H1 (cell line): ENCODE measurements around the gene NOTCH2. TPM values are rescaled to one million over a fixed set of nuclear protein-coding genes. Genes with fewer than 3 reads are reported as not detected.

Source experiments
- CTCF ChIA-PET: fragments of 300-600 bp; sonication (Branson Sonifier 250); formaldehyde crosslinking; loops from one replicate; lab custom pipeline; 2021; ENCODE audit not compliant: partially characterized antibody; lab: Charles Lee
- POLR2A ChIA-PET: fragments of 300-600 bp; sonication (Branson Sonifier 250); formaldehyde crosslinking; loops from one replicate; lab custom pipeline; 2021; ENCODE audit warnings: inconsistent platforms; ENCODE audit not compliant: partially characterized antibody; lab: Charles Lee
- DNase-seq, 2 experiments: peaks; one replicate each; pipeline versions ENCODE4 v3.0.0 to v3.0.0-alpha.2; 2010 to 2022; ENCODE audit warnings: low spot score in 2 of 2, low read depth in 1 of 2, mixed read lengths in 1 of 2
- FAIRE-seq: peaks from 2 replicates; lab custom pipeline; 2011; peaks lifted over from hg19 to GRCh38; lab: Jason Lieb, UNC
- H2AFZ ChIP-seq: 2 replicates; pipeline ENCODE4 v1.8.1; 2012; ENCODE audit warnings: low read length, inconsistent platforms
- H2AK5ac ChIP-seq: 2 replicates; pipeline ENCODE4 v1.6.1; 2013; ENCODE audit warnings: low read depth, low read length
- H2BK120ac ChIP-seq: replicated peaks from 2 replicates; pipeline ENCODE3; 2013; ENCODE audit warnings: low read depth, low read length, inconsistent platforms
- H2BK12ac ChIP-seq: 2 replicates; pipeline ENCODE4 v1.6.1; 2013; ENCODE audit warnings: low read depth, low read length
- H2BK15ac ChIP-seq: 2 replicates; pipeline ENCODE4 v1.6.1; 2013; ENCODE audit warnings: low read length
- H2BK20ac ChIP-seq: 2 replicates; pipeline ENCODE4 v1.6.1; 2013; ENCODE audit warnings: low read length
- H2BK5ac ChIP-seq: 2 replicates; pipeline ENCODE4 v1.6.1; 2013; ENCODE audit warnings: low read depth, low read length
- H3K14ac ChIP-seq: 2 replicates; pipeline ENCODE4 v1.6.1; 2013; ENCODE audit warnings: inconsistent platforms; ENCODE audit not compliant: insufficient read length
- H3K18ac ChIP-seq: 2 replicates; pipeline ENCODE4 v1.6.1; 2013; ENCODE audit warnings: low read length; ENCODE audit errors: extremely low read depth
- H3K23ac ChIP-seq: 2 replicates; pipeline ENCODE4 v1.6.1; 2013; ENCODE audit warnings: inconsistent platforms; ENCODE audit not compliant: insufficient read length
- H3K23me2 ChIP-seq: 2 replicates; pipeline ENCODE4 v1.6.1; 2013; ENCODE audit warnings: low read depth, low read length
- H3K27ac ChIP-seq: 2 replicates; pipeline ENCODE4 v1.6.1; 2011; ENCODE audit warnings: low read depth, low read length, inconsistent platforms
- H3K27me3 ChIP-seq, 4 experiments: replicated peaks in 1 of 4; 1 replicate in 1 of 4; 2 replicates in 3 of 4; pipeline versions ENCODE4 v1.6.1 to v1.8.1; 2011 to 2013; ENCODE audit warnings: low read length in 3 of 4, mild to moderate bottlenecking in 3 of 4, inconsistent platforms in 2 of 4, mixed read lengths in 2 of 4, moderate library complexity in 1 of 4; ENCODE audit not compliant: control insufficient read depth in 3 of 4, insufficient read depth in 3 of 4; ENCODE audit errors: extremely low read depth in 1 of 4
- H3K36me3 ChIP-seq, 4 experiments: 2 replicates each; pipeline versions ENCODE4 v1.6.1 to v1.8.1; 2011 to 2013; ENCODE audit warnings: mild to moderate bottlenecking in 4 of 4, low read length in 3 of 4, moderate library complexity in 2 of 4, control low read depth in 1 of 4, inconsistent platforms in 1 of 4; ENCODE audit not compliant: insufficient read depth in 4 of 4, control insufficient read depth in 2 of 4
- H3K4ac ChIP-seq: replicated peaks from 2 replicates; pipeline ENCODE3; 2013; ENCODE audit warnings: low read length, low read depth, mixed read lengths, inconsistent platforms; ENCODE audit not compliant: insufficient read length
- H3K4me1 ChIP-seq, 4 experiments: replicated peaks in 1 of 4; 1 replicate in 1 of 4; 2 replicates in 3 of 4; pipeline versions ENCODE4 v1.6.1 to v1.8.1; 2011 to 2013; ENCODE audit warnings: low read length in 3 of 4, inconsistent platforms in 2 of 4, mixed read lengths in 1 of 4; ENCODE audit not compliant: insufficient read depth in 4 of 4, control insufficient read depth in 3 of 4
- H3K4me2 ChIP-seq, 2 experiments: 2 replicates each; pipeline versions ENCODE4 v1.6.1 to v1.8.1; 2011 to 2013; ENCODE audit warnings: low read depth in 2 of 2, low read length in 2 of 2, control low read depth in 1 of 2, inconsistent platforms in 1 of 2, mild to moderate bottlenecking in 1 of 2; ENCODE audit not compliant: insufficient read depth in 1 of 2
- H3K4me3 ChIP-seq, 4 experiments: fragments of 200-600, 300-600 bp in 1 of 4; sonication (generic), shearing (Covaris generic), sonication (Bioruptor Twin) in 1 of 4; 2 replicates each; pipeline versions ENCODE4 v1.5.1 to v1.8.1; 2011 to 2016; ENCODE audit warnings: low read length in 4 of 4, low read depth in 3 of 4, control low read depth in 2 of 4, inconsistent platforms in 2 of 4, mild to moderate bottlenecking in 2 of 4, mixed read lengths in 1 of 4, moderate library complexity in 1 of 4; ENCODE audit not compliant: insufficient read depth in 2 of 4; ENCODE audit errors: extremely low read depth in 1 of 4
- H3K56ac ChIP-seq: replicated peaks from 2 replicates; pipeline ENCODE3; 2013; ENCODE audit warnings: low read depth, mild to moderate bottlenecking, mixed read lengths, low read length, inconsistent platforms; ENCODE audit not compliant: insufficient read length
- H3K79me1 ChIP-seq: 2 replicates; pipeline ENCODE4 v1.6.1; 2013; ENCODE audit warnings: low read depth, low read length, control low read depth
- H3K79me2 ChIP-seq, 2 experiments: 2 replicates each; pipeline versions ENCODE4 v1.6.1 to v1.8.1; 2012 to 2013; ENCODE audit warnings: low read length in 2 of 2, mild to moderate bottlenecking in 2 of 2, inconsistent platforms in 1 of 2; ENCODE audit not compliant: insufficient read depth in 2 of 2, control insufficient read depth in 1 of 2
- H3K9ac ChIP-seq, 4 experiments: replicated peaks in 1 of 4; 1 replicate in 1 of 4; 2 replicates in 3 of 4; pipeline versions ENCODE4 v1.6.1 to v1.8.1; 2011 to 2013; ENCODE audit warnings: low read depth in 3 of 4, low read length in 3 of 4, control low read depth in 2 of 4, mild to moderate bottlenecking in 2 of 4, moderate library complexity in 2 of 4, inconsistent platforms in 1 of 4; ENCODE audit errors: extremely low read depth in 1 of 4
- H3K9me3 ChIP-seq, 2 experiments: 2 replicates each; pipeline versions ENCODE4 v1.6.1 to v1.8.1; 2012 to 2013; ENCODE audit warnings: mild to moderate bottlenecking in 2 of 2, moderate library complexity in 2 of 2, control low read depth in 1 of 2, inconsistent platforms in 1 of 2, low read depth in 1 of 2, low read length in 1 of 2, mixed read lengths in 1 of 2; ENCODE audit not compliant: insufficient read depth in 2 of 2
- H4K20me1 ChIP-seq, 2 experiments: replicated peaks in 1 of 2; 2 replicates each; pipeline versions ENCODE3 to v1.8.1; 2011 to 2013; ENCODE audit warnings: inconsistent platforms in 2 of 2, low read length in 2 of 2, mild to moderate bottlenecking in 1 of 2; ENCODE audit not compliant: insufficient read depth in 2 of 2, control insufficient read depth in 1 of 2
- H4K5ac ChIP-seq: 2 replicates; pipeline ENCODE4 v1.6.1; 2013; ENCODE audit warnings: low read length, low read depth, mixed read lengths, inconsistent platforms; ENCODE audit not compliant: insufficient read length
- H4K8ac ChIP-seq: 2 replicates; pipeline ENCODE4 v1.8.0; 2013; ENCODE audit warnings: mild to moderate bottlenecking, moderate library complexity, low read length, inconsistent platforms; ENCODE audit not compliant: insufficient read depth; ENCODE audit errors: extremely low read depth
- H4K91ac ChIP-seq: replicated peaks from 2 replicates; pipeline ENCODE3; 2013; ENCODE audit warnings: low read length, mixed read lengths, inconsistent platforms; ENCODE audit not compliant: insufficient read length
- BACH1 ChIP-seq: IDR thresholded peaks from 2 replicates; pipeline ENCODE4 v1.6.1; 2012; ENCODE audit warnings: low read length, improper control_type of control experiment
- CBX5 ChIP-seq: fragments of 300-800, 300-1000 bp; sonication (generic); IDR thresholded peaks from 2 replicates; pipeline ENCODE4 v1.7.1; 2016; ENCODE audit warnings: antibody characterized with exemption, low read length, low read depth
- CHD2 ChIP-seq: IDR thresholded peaks from 2 replicates; pipeline ENCODE4 v1.6.1; 2012; ENCODE audit warnings: low read length, improper control_type of control experiment
- EZH2 ChIP-seq: fragments of 200-600 bp; sonication (generic); IDR thresholded peaks from 2 replicates; pipeline ENCODE4 v1.7.1; 2012; ENCODE audit warnings: low read depth, mild to moderate bottlenecking, moderate library complexity, low read length, inconsistent platforms; ENCODE audit not compliant: severe bottlenecking
- HDAC6 ChIP-seq: IDR thresholded peaks from one replicate; pipeline ENCODE4 v1.7.1; 2012; ENCODE audit warnings: low read depth, mild to moderate bottlenecking, inconsistent platforms, low read length, moderate library complexity
- JUND ChIP-seq: IDR thresholded peaks from 2 replicates; pipeline ENCODE4 v1.6.1; 2011; ENCODE audit warnings: mild to moderate bottlenecking, improper control_type of control experiment, low read length
- RAD21 ChIP-seq, 2 experiments: IDR thresholded peaks in 1 of 2; conservative IDR thresholded peaks in 1 of 2; 2 replicates each; pipeline ENCODE4 v1.6.1; 2011; ENCODE audit warnings: low read depth in 2 of 2, low read length in 2 of 2, improper control_type of control experiment in 1 of 2, inconsistent platforms in 1 of 2, mild to moderate bottlenecking in 1 of 2, moderate library complexity in 1 of 2
- RBBP5 ChIP-seq: IDR thresholded peaks from 2 replicates; pipeline ENCODE4 v1.7.1; 2012; ENCODE audit warnings: low read depth, mild to moderate bottlenecking, inconsistent platforms, low read length, moderate library complexity, borderline replicate concordance
- RNF2 ChIP-seq: fragments of 200-900, 300-1000 bp; sonication (generic); IDR thresholded peaks from 2 replicates; pipeline ENCODE4 v1.7.1; 2016; ENCODE audit warnings: borderline replicate concordance, low read depth, mild to moderate bottlenecking, antibody characterized with exemption, low read length; ENCODE audit not compliant: poor library complexity, severe bottlenecking; ENCODE audit errors: missing control alignments
- RXRA ChIP-seq: IDR thresholded peaks from 2 replicates; pipeline ENCODE4 v1.6.1; 2011; ENCODE audit warnings: low read depth, mild to moderate bottlenecking, low read length, moderate library complexity; ENCODE audit not compliant: insufficient read depth
- SP2 ChIP-seq: IDR thresholded peaks from 2 replicates; pipeline ENCODE4 v1.6.1; 2012; ENCODE audit warnings: mild to moderate bottlenecking, low read length, inconsistent platforms
- SP4 ChIP-seq: IDR thresholded peaks from 2 replicates; pipeline ENCODE4 v1.6.1; 2012; ENCODE audit warnings: low read length, inconsistent platforms
- SUZ12 ChIP-seq: fragments of 200-600 bp; sonication (generic); IDR thresholded peaks from 2 replicates; pipeline ENCODE4 v1.6.1; 2012; ENCODE audit warnings: mild to moderate bottlenecking, inconsistent platforms, low read length, moderate library complexity, mixed read lengths
- WGBS, 2 experiments: shearing (Covaris generic) in 1 of 2; methylation state at CpG; one replicate each; pipeline versions ENCODE4 v1.1.6 to v1.1.7; 2013 to 2015; ENCODE audit warnings: low lambda C conversion rate in 2 of 2, mixed read lengths in 2 of 2, inconsistent platforms in 1 of 2, low coverage in 1 of 2, missing lambda C conversion rate in 1 of 2; ENCODE audit not compliant: insufficient replicate concordance in 2 of 2, insufficient coverage in 1 of 2, insufficient read length in 1 of 2; ENCODE audit errors: extremely low coverage in 1 of 2, missing lambda C conversion rate in 1 of 2; 5-methylcytosine and 5-hydroxymethylcytosine counted together
- polyA plus RNA-seq, 7 experiments: library from polyadenylated mRNA; depleted of rRNA in 3 of 7; stranded (reverse) in 5 of 7; unstranded in 2 of 7; fragments of >200 nt in 5 of 7; fragments of 200-250 nt in 2 of 7; gene quantifications; 1 replicate in 5 of 7; 2 replicates in 1 of 7; 4 replicates in 1 of 7; pipeline versions ENCODE4 v1.2.1 to v1.2.3, GENCODE V29; 2011 to 2013; ENCODE audit warnings: missing spikeins in 2 of 7, mixed read lengths in 2 of 7
- total RNA-seq: library from RNA; stranded (reverse); fragmentation: NEBNext Ultra II Directional; extraction: Animal tissue kit (Norgen Biotek cat#: 25700); gene quantifications from 2 replicates; pipeline ENCODE4 v1.2.1, GENCODE V29; 2021

Gene NOTCH2
- total and polyA plus RNA-seq, 2 of the 8 experiments (the other 6 are each of a cell fraction or from before 2014, with no cell fraction given), result 17.7 to 63.0 TPM

DNA sequence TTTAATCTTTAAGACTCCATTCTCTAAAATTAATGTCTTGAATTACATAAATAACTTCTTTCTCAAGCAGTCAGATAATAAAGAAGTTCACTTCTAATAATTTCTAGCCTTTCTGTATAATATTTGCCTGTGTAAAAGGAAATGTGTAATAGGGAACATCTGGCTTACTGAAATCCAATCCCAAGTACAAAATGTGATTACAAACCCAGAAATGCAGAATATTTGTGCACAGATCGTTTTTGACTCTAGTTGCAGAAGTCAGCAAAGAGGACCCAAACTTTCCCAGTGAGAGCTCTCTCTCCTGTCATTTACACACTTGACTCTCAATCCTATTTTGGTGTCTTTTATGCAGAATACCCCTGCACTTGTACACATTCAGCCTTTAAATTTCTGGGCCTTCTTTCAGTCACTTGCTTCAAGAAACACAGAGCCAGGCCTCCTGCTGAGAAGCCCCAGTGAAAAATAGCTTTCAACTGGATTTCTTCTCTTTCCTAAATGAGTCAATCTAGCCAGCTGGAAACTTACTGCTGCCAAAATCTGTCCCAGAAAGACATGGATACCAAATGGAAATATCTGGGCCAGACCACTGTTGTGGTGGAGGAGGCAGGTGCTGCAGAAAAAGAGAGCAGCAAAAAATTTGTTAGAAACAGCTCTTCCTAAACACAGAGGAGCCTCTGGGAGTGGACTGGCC is 104.6 kb downstream of the NOTCH2 start:
- H3K79me1 ChIP-seq, result no peaks in the 10 kb centered on the region; the same call in 1 of the 2 replicates
- no peak overlapping the region for H2AK5ac ChIP-seq
- no peak overlapping the region for H3K4ac ChIP-seq
- H4K8ac ChIP-seq, result no peak overlapping the region; the same call in 1 of the 2 replicates
- H3K36me3 ChIP-seq, result peaks cover 3 to 13% (median 6%) of the 10 kb centered on the region in 4 experiments; a peak in 4 of 8 replicates
- no peak overlapping the region for H3K4me3 ChIP-seq
- H3K27me3 ChIP-seq, result no peaks in the 10 kb centered on the region
- H2BK20ac ChIP-seq, result no peak overlapping the region
- no peaks in the 10 kb centered on the region for H3K9me3 ChIP-seq
- no peak overlapping the region for H3K18ac ChIP-seq
- H2AFZ ChIP-seq, result no peak overlapping the region
- H4K91ac ChIP-seq, result no peak overlapping the region
- peaks cover 3 to 4% of the 10 kb centered on the region in 2 experiments for H4K20me1 ChIP-seq
- H3K4me1 ChIP-seq, result no peaks in the 10 kb centered on the region
- no peak overlapping the region for H3K9ac ChIP-seq
- no peaks in the 10 kb centered on the region for H3K79me2 ChIP-seq
- no peak overlapping the region for H2BK5ac ChIP-seq
- no peaks in the 10 kb centered on the region for H3K23me2 ChIP-seq
- no peak overlapping the region for H2BK12ac ChIP-seq
- no peak overlapping the region for H3K23ac ChIP-seq
- ChIA-PET POLR2A (no interaction called here), CTCF (interaction anchor here (0.6 to 2.1 kb wide), 5 partner anchors 10 to 147 kb away, joined by 3 to 8 read pairs (median 5); partner anchors contain the start of gene ADAM30)
- no peak overlapping the region for H2BK15ac ChIP-seq
- no peak for DNase-seq
- no peak overlapping the region for H3K14ac ChIP-seq
- no peak overlapping the region for H3K27ac ChIP-seq
- H4K5ac ChIP-seq, result no peak overlapping the region
- H2BK120ac ChIP-seq, result no peak overlapping the region
- H3K56ac ChIP-seq, result no peak overlapping the region
- 94% methylated on average over 1 of the region's 1 CpG; no CpG with 5 or more reads in 1 of the 2 experiments for WGBS, 2 experiments
- no peak for FAIRE-seq
- H3K4me2 ChIP-seq, result no peak overlapping the region
- TF ChIP-seq CBX5, result no peak
- no peak for TF ChIP-seq SUZ12
- TF ChIP-seq RNF2, result no peak
- TF ChIP-seq BACH1, result no peak
- TF ChIP-seq SP2, result no peak
- no peak for TF ChIP-seq SP4
- no peak for TF ChIP-seq CHD2
- no peak for TF ChIP-seq RXRA
- no peak for TF ChIP-seq EZH2
- TF ChIP-seq RBBP5, result no peak
- no peak for TF ChIP-seq HDAC6
- no peak for TF ChIP-seq JUND
- no peak for TF ChIP-seq RAD21 (IDR thresholded peaks at IDR 0.05 in 1 of 2, conservative IDR thresholded peaks at IDR 0.05 in 1 of 2; ENCODE audit: low read depth in 2 of 2, low read length in 2 of 2)
